Measurements from ENCODE around the gene MAFF. TPM values are rescaled to one million over a fixed set of nuclear protein-coding genes. Genes with fewer than 3 reads are reported as not detected.

Gene MAFF
- total RNA-seq, 2 experiments from 2014 or later = 25.6 to 27.3 TPM

GRCh38 chr22:38255697-38256096 lies 53.9 kb downstream of the MAFF start:
- no peak overlapping the region for H3K27ac Mint-ChIP-seq
- no peak for DNase-seq
- no peaks in the 10 kb centered on the region for H3K27me3 ChIP-seq (ENCODE audit: control insufficient read depth in 1 of 2, insufficient read depth in 2 of 2, low read length in 2 of 2)
- H3K27ac ChIP-seq (ENCODE audit: low read depth in 1 of 2, low read length in 2 of 2) = no peak overlapping the region
- intact Hi-C loops (cut with DNase I, micrococcal nuclease) = no loop called here
- ChIA-PET POLR2A (no interaction called here), CTCF (no interaction called here)
- peaks cover 16% of the 10 kb centered on the region for H3K4me1 Mint-ChIP-seq (ENCODE audit: low read depth)
- no peak overlapping the region for H3K4me3 Mint-ChIP-seq
- H3K36me3 ChIP-seq (ENCODE audit: insufficient read depth, low read length) = peaks cover 3% of the 10 kb centered on the region
- peaks cover 8% of the 10 kb centered on the region for H3K36me3 Mint-ChIP-seq (ENCODE audit: low read depth)
- H3K9me3 Mint-ChIP-seq = no peaks in the 10 kb centered on the region
- no peak overlapping the region for H3K4me3 ChIP-seq (ENCODE audit: low read length)
- H3K27me3 Mint-ChIP-seq = no peaks in the 10 kb centered on the region
- H3K4me1 ChIP-seq (ENCODE audit: insufficient read depth, low read length) = peaks cover 18% of the 10 kb centered on the region
- peaks cover 0 to 4% of the 10 kb centered on the region in 2 experiments for H3K9me3 ChIP-seq (ENCODE audit: control insufficient read depth in 1 of 2, insufficient read depth in 1 of 2, low read length in 2 of 2)
- no peak for ATAC-seq (ENCODE audit: poor library complexity)
- TF ChIP-seq, protein P1, sequence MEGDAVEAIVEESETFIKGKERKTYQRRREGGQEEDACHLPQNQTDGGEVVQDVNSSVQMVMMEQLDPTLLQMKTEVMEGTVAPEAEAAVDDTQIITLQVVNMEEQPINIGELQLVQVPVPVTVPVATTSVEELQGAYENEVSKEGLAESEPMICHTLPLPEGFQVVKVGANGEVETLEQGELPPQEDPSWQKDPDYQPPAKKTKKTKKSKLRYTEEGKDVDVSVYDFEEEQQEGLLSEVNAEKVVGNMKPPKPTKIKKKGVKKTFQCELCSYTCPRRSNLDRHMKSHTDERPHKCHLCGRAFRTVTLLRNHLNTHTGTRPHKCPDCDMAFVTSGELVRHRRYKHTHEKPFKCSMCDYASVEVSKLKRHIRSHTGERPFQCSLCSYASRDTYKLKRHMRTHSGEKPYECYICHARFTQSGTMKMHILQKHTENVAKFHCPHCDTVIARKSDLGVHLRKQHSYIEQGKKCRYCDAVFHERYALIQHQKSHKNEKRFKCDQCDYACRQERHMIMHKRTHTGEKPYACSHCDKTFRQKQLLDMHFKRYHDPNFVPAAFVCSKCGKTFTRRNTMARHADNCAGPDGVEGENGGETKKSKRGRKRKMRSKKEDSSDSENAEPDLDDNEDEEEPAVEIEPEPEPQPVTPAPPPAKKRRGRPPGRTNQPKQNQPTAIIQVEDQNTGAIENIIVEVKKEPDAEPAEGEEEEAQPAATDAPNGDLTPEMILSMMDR (IDR thresholded peaks at IDR 0.05) = no peak

DNA sequence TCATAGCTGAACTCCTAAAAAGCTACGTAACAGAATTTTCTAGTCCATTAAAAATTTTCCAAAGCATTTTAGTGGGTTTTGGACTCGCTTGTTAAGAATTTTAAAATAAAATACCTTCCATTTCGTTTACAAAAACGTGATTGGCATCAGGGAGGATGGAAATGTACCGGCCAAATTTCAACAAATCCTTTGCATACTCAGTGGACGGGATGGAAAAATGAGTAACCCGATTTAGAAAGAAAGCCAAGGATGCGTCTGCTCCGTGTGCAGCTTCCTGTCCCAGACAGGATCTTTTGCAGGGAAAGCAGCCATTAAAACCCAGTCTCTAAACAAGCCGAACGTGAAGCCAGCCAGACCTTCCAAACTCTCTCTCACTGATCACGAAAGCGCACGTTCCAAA lies 55.4 kb downstream of the MAFF start:
- POLR2A ChIA-PET = interaction anchor here (0.6 to 1.5 kb wide), 2 partner anchors 9 to 353 kb away, joined by 3 to 5 read pairs; no protein-coding TSS in a partner anchor
- Histone ChIP-seq H3K27ac (ENCODE audit: low read depth in 1 of 2, low read length in 2 of 2) (no peak overlapping the region), H3K36me3 (ENCODE audit: insufficient read depth, low read length) (no peaks in the 10 kb centered on the region), H3K9me3 (ENCODE audit: control insufficient read depth in 1 of 2, insufficient read depth in 1 of 2, low read length in 2 of 2) (no peaks in the 10 kb centered on the region), H3K4me1 (ENCODE audit: insufficient read depth, low read length) (peaks cover 23% of the 10 kb centered on the region), H3K4me3 (ENCODE audit: low read length) (no peak overlapping the region), H3K27me3 (ENCODE audit: control insufficient read depth in 1 of 2, insufficient read depth in 2 of 2, low read length in 2 of 2) (no peaks in the 10 kb centered on the region)
- CTCF ChIA-PET = interaction anchor here (0.7 to 0.8 kb wide), 2 partner anchors 9 to 291 kb away, joined by 3 read pairs; no protein-coding TSS in a partner anchor
- no peak overlapping the region for H3K27ac Mint-ChIP-seq
- intact Hi-C loops (cut with DNase I, micrococcal nuclease) = no loop called here
- peaks cover 27% of the 10 kb centered on the region for H3K4me1 Mint-ChIP-seq (ENCODE audit: low read depth)
- TF ChIP-seq, protein P1 (IDR thresholded peaks at IDR 0.05) = no peak
- peaks cover 10% of the 10 kb centered on the region for H3K36me3 Mint-ChIP-seq (ENCODE audit: low read depth)
- H3K27me3 Mint-ChIP-seq = no peaks in the 10 kb centered on the region
- no peak overlapping the region for H3K4me3 Mint-ChIP-seq
- DNase-seq (no peak), ATAC-seq (ENCODE audit: poor library complexity) (no peak)
- H3K9me3 Mint-ChIP-seq = no peaks in the 10 kb centered on the region

DNA sequence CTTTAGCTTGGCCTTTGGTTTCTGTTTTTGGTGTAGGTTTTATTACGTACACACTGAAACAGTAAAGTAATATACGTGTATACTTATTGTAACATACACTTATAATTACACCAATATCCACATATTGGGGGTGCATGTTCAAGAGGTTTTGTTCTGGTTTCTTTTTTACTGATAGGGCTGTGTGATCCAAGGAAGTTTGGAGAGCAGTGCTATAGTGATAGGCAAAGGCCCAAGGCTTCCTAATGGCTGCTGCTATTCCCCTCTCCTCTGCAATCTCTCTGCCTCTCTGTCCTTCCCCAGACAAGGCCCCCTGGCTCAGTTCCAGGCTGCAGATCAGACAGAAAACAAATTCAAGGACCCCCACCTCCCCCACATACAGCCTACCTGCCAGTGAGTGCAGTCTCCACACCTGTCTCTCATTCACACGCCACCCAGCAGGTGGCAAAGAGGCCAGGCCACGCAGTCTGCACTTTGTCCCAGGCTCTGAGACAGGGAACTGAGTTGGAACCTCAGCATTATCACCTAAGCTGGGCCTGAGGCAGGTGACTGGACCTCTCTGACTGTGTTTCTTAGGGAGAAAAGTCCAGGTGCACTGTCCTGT lies 56.0 kb downstream of the MAFF start:
- Mint-ChIP-seq H3K36me3 (ENCODE audit: low read depth) (peaks cover 13% of the 10 kb centered on the region), H3K27ac (no peak overlapping the region), H3K4me3 (no peak overlapping the region), H3K9me3 (no peaks in the 10 kb centered on the region), H3K4me1 (ENCODE audit: low read depth) (peaks cover 30% of the 10 kb centered on the region), H3K27me3 (no peaks in the 10 kb centered on the region)
- no peaks in the 10 kb centered on the region for H3K36me3 ChIP-seq (ENCODE audit: insufficient read depth, low read length)
- no peaks in the 10 kb centered on the region for H3K9me3 ChIP-seq (ENCODE audit: control insufficient read depth in 1 of 2, insufficient read depth in 1 of 2, low read length in 2 of 2)
- POLR2A ChIA-PET = interaction anchor here (0.6 to 1.5 kb wide), 2 partner anchors 8 to 352 kb away, joined by 3 to 5 read pairs; no protein-coding TSS in a partner anchor
- H3K4me3 ChIP-seq (ENCODE audit: low read length) = no peak overlapping the region
- TF ChIP-seq, protein P1 (IDR thresholded peaks at IDR 0.05) = no peak
- DNase-seq (no peak), ATAC-seq (ENCODE audit: poor library complexity) (no peak)
- no peaks in the 10 kb centered on the region for H3K27me3 ChIP-seq (ENCODE audit: control insufficient read depth in 1 of 2, insufficient read depth in 2 of 2, low read length in 2 of 2)
- no peak overlapping the region for H3K27ac ChIP-seq (ENCODE audit: low read depth in 1 of 2, low read length in 2 of 2)
- CTCF ChIA-PET = interaction anchor here (0.8 kb wide), 1 partner anchor 8 kb away, joined by 3 read pairs; no protein-coding TSS in a partner anchor
- H3K4me1 ChIP-seq (ENCODE audit: insufficient read depth, low read length) = peaks cover 27% of the 10 kb centered on the region
- intact Hi-C loops (cut with DNase I, micrococcal nuclease) = no loop called here
